Neural cell (in vitro differentiated cells): ENCODE measurements around the gene LIMS2.

Experiments
- EP300 ChIP-seq: fragments of 450-650 bp; conservative IDR thresholded peaks from 2 replicates; pipeline ENCODE4 v1.6.1; 2014; ENCODE audit warnings: antibody characterized with exemption, mild to moderate bottlenecking, moderate library complexity; ENCODE audit not compliant: poor library complexity, severe bottlenecking
- EZH2 ChIP-seq: fragments of 200-600, 300-800 bp; shearing (Covaris generic), sonication (generic); IDR thresholded peaks from 2 replicates; pipeline ENCODE4 v1.6.1; 2014; ENCODE audit warnings: antibody characterized with exemption, low read length, borderline replicate concordance, mild to moderate bottlenecking; ENCODE audit not compliant: insufficient read depth, poor library complexity, severe bottlenecking
- MXI1 ChIP-seq: fragments of 450-650 bp; conservative IDR thresholded peaks from 2 replicates; pipeline ENCODE4 v1.6.1; 2014; ENCODE audit warnings: antibody characterized with exemption, mild to moderate bottlenecking; ENCODE audit not compliant: poor library complexity, severe bottlenecking
- POLR2AphosphoS5 ChIP-seq: IDR thresholded peaks from 2 replicates; pipeline ENCODE4 v1.6.1; 2012
- RAD21 ChIP-seq: fragments of 450-650 bp; conservative IDR thresholded peaks from 2 replicates; pipeline ENCODE4 v1.6.1; 2014; ENCODE audit warnings: antibody characterized with exemption, mild to moderate bottlenecking, moderate library complexity
- TAF1 ChIP-seq: IDR thresholded peaks from 2 replicates; pipeline ENCODE4 v1.6.1; 2012; ENCODE audit warnings: low read depth
- TF ChIP-seq, protein P1 (sequence below): fragments of 450-650 bp; IDR thresholded peaks from 2 replicates; pipeline ENCODE4 v1.5.1; 2014; ENCODE audit warnings: antibody characterized with exemption, mild to moderate bottlenecking, moderate library complexity; ENCODE audit not compliant: poor library complexity, severe bottlenecking
- TF ChIP-seq, protein P2 (sequence below): IDR thresholded peaks from 2 replicates; pipeline ENCODE4 v1.6.1; 2012; ENCODE audit warnings: borderline replicate concordance

DNA sequence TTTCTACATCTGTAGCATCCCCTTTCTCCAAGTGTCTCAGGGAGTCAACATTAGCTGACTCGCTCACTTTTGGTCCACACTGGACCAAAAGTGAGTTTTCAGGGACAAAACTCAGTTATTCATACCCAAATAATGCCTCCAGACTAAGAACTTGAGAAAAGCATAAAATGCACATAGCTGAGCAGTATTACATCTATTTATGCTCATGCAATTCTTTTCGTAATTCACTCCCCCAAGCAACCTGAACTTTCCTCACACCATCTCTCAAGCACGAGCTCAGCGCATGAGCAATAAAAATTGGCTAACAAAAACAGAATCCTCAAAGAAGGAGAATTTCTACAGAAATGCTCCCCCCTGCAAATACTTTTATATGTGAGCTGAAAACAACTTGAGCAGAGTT, 42.9 kb upstream of the LIMS2 start:
- TF ChIP-seq, protein P1, sequence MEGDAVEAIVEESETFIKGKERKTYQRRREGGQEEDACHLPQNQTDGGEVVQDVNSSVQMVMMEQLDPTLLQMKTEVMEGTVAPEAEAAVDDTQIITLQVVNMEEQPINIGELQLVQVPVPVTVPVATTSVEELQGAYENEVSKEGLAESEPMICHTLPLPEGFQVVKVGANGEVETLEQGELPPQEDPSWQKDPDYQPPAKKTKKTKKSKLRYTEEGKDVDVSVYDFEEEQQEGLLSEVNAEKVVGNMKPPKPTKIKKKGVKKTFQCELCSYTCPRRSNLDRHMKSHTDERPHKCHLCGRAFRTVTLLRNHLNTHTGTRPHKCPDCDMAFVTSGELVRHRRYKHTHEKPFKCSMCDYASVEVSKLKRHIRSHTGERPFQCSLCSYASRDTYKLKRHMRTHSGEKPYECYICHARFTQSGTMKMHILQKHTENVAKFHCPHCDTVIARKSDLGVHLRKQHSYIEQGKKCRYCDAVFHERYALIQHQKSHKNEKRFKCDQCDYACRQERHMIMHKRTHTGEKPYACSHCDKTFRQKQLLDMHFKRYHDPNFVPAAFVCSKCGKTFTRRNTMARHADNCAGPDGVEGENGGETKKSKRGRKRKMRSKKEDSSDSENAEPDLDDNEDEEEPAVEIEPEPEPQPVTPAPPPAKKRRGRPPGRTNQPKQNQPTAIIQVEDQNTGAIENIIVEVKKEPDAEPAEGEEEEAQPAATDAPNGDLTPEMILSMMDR = no peak
- TF ChIP-seq RAD21 = no peak
- TF ChIP-seq EP300 = no peak
- no peak for TF ChIP-seq EZH2
- TF ChIP-seq POLR2AphosphoS5 = no peak
- no peak for TF ChIP-seq TAF1
- TF ChIP-seq MXI1 = no peak
- TF ChIP-seq, protein P2, sequence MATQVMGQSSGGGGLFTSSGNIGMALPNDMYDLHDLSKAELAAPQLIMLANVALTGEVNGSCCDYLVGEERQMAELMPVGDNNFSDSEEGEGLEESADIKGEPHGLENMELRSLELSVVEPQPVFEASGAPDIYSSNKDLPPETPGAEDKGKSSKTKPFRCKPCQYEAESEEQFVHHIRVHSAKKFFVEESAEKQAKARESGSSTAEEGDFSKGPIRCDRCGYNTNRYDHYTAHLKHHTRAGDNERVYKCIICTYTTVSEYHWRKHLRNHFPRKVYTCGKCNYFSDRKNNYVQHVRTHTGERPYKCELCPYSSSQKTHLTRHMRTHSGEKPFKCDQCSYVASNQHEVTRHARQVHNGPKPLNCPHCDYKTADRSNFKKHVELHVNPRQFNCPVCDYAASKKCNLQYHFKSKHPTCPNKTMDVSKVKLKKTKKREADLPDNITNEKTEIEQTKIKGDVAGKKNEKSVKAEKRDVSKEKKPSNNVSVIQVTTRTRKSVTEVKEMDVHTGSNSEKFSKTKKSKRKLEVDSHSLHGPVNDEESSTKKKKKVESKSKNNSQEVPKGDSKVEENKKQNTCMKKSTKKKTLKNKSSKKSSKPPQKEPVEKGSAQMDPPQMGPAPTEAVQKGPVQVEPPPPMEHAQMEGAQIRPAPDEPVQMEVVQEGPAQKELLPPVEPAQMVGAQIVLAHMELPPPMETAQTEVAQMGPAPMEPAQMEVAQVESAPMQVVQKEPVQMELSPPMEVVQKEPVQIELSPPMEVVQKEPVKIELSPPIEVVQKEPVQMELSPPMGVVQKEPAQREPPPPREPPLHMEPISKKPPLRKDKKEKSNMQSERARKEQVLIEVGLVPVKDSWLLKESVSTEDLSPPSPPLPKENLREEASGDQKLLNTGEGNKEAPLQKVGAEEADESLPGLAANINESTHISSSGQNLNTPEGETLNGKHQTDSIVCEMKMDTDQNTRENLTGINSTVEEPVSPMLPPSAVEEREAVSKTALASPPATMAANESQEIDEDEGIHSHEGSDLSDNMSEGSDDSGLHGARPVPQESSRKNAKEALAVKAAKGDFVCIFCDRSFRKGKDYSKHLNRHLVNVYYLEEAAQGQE = no peak
